NCI-H2227 treated with DMSO at 0.1 percent for 48 hours (cell line): Measurements from ENCODE around the gene NQO2.
A peak's percentile ranks its signal among the peaks of the same experiment; 100 is the strongest.
"Not testable (repeated sequence)": the region's sequence is repeated elsewhere in the genome, so short reads cannot be mapped to it uniquely, and the experiment has no call there.

ENCODE experiments used
- DNase-seq: peaks from one replicate; lab custom pipeline; 2025; lab: John Stamatoyannopoulos, UW

Gene NQO2

GRCh38 chr6:3037638-3038365 is 38.1 kb downstream of the NQO2 start:
- DNase-seq: no peak

- DNase-seq: peak; percentile 74
These were observed 39.7 kb downstream of the NQO2 start for GRCh38 chr6:3039384-3039783.

- no peak for DNase-seq
These were observed 41.5 kb downstream of the NQO2 start for GRCh38 chr6:3041147-3041546.

GRCh38 chr6:3041606-3042005 is 41.9 kb downstream of the NQO2 start:
- no peak for DNase-seq

GRCh38 chr6:3045369-3045768 is 45.7 kb downstream of the NQO2 start:
- no peak for DNase-seq

GRCh38 chr6:3045777-3046176 is 46.1 kb downstream of the NQO2 start:
- DNase-seq: no peak

- no peak for DNase-seq
These were observed 46.6 kb downstream of the NQO2 start for GRCh38 chr6:3046295-3046694.

DNA sequence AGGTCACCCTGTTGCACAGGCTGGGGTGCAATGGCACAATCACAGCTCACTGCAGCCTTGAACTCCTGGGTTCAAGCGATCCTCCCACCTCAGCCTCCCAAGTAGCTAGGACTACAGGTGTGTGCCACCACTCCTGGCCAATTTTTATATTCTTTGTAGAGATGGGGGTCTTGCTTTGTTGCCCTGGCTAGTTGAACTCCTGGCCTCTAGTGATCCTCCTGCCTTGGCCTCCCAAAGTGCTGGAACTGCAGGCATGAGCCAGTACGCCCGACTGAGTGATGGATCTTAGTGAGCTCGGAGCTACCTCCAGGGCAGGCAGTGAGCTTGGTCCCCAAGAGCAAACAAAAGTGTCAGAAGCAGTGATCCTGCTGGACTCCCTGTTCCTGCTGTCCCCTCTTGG is 48.3 kb downstream of the NQO2 start:
- not testable (repeated sequence) for DNase-seq

- no peak for DNase-seq
These were observed 53.0 kb downstream of the NQO2 start for GRCh38 chr6:3052481-3053230.

GRCh38 chr6:3053231-3053508 is 53.5 kb downstream of the NQO2 start:
- DNase-seq: no peak

DNA sequence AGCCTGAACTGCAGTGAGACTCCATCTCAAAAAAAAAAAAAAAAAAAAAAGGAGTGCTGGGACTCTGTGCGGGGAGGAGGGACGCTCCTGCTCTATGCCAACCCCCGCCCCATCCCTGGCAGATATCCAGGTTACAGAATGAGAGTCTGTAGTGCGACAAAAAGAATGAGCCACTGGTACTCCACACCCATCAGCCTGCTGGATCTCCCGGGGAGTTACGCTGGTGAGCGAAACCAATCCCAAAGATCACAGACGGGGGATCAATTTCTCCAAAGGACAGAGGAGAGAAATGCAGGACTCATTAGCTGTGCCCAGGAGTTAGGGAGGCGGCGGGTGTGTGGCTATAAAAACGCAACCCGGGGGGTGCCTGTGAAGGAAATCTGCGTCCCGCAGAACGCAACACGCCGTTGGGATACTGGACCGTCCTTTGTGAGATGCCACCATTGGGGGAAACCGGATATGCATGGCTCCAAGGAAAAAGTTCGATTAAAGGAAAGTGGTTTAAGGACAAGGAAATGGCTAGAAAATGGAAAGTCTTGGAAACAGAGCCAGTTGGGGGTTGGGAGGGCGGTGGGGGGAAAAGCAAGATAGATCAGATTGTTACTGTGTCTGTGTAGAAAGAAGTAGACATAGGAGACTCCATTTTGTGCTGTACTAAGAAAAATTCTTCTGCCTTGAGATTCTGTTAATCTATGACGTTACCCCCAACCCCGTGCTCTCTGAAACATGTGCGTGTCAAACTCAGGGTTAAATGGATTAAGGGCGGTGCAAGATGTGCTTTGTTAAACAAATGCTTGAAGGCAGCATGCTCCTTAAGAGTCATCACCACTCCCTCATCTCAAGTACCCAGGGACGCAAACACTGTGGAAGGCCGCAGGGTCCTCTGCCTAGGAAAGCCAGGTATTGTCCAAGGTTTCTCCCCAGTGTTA is 54.8 kb downstream of the NQO2 start:
- peak; percentile 60 for DNase-seq

DNA sequence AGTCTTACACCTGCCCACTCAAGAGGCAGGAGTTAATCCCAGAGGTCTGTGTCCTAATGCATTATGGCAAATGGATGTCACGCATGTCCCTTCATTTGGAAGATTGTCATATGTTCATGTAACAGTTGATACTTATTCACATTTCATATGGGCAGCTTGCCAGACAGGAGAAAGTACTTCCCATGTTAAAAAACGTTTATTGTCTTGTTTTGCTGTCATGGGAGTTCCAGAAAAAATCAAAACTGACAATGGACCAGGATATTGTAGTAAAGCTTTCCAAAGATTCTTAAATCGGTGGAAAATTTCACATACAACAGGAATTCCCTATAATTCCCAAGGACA is 55.4 kb downstream of the NQO2 start:
- DNase-seq: not testable (repeated sequence)

DNA sequence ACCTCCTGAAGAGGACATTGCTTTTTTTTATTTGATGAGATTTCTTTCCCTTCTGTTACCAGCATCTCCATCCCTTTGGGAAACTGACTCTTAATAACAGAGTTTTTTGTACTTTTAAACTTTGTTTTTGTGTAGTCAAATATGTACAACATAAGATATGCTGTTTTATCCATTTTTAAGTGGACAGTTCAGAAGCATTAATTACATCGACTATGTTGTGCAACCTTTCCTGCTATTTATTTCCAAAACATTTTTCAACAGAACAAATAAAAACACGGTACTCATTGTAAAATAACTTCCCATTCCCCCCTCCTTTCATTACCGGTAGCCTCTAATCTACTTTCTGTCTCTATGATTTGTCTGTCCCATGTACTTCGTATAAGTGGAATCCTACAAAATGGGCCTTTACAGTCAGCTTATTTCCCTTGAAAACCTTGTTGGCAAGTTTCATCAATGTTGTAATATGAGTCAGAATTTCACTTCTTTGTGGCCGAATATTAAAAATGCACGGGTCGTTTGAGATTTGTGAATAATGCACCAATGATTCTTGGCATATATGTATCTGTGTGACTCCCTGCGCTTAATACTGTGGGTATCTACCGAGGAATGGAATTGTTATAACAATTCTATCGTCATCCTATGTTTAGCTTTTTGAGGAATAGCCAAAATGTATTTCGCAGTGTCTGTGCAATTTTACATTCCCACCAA is 57.5 kb downstream of the NQO2 start:
- DNase-seq: no peak

- no peak for DNase-seq
These were observed 59.3 kb downstream of the NQO2 start for GRCh38 chr6:3058957-3059356.

GRCh38 chr6:3060092-3060491 is 60.4 kb downstream of the NQO2 start:
- DNase-seq: not testable (repeated sequence)

DNA sequence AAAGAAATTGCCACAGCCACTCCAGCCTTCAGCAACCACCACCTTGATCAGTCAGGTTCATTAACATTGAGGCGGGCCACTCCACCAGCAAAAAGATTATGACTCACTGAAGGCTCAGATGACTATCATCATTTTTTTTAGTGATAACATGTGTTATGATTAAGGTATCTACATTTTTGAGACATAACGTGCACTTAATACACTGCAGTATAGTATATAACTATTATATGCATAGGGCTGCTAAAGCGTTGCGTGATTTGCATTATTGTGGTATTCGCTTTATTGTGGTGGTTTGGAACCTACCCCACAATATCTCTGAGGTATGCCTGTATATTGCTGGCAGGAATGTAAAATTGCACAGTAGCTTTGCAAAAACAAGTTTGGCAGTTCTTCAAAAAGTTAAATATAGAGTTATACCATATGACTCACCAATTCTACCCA is 61.8 kb downstream of the NQO2 start:
- no peak for DNase-seq

DNA sequence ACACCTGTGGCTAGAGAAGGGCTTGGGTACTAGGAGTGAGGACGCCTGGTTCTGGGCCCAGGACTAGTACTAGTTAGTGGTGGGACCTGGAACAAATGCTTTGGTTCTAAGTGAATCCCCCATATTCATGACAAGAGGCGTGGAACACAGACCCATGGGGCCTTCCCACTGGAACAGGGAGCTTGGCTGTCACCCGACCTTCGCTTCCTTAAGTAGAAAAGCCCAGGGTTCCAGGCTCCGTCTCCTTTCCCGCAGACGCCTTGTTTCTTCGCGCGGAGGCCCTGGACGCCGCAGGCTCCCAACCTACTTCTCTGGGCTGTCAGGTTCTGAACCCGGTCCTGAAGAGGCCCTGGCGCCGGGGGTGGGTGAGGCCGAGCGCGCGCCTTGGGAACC is 63.6 kb downstream of the NQO2 start:
- not testable (repeated sequence) for DNase-seq

- peak; percentile 95 for DNase-seq
These were observed 64.3 kb downstream of the NQO2 start for GRCh38 chr6:3063733-3064700.

DNA sequence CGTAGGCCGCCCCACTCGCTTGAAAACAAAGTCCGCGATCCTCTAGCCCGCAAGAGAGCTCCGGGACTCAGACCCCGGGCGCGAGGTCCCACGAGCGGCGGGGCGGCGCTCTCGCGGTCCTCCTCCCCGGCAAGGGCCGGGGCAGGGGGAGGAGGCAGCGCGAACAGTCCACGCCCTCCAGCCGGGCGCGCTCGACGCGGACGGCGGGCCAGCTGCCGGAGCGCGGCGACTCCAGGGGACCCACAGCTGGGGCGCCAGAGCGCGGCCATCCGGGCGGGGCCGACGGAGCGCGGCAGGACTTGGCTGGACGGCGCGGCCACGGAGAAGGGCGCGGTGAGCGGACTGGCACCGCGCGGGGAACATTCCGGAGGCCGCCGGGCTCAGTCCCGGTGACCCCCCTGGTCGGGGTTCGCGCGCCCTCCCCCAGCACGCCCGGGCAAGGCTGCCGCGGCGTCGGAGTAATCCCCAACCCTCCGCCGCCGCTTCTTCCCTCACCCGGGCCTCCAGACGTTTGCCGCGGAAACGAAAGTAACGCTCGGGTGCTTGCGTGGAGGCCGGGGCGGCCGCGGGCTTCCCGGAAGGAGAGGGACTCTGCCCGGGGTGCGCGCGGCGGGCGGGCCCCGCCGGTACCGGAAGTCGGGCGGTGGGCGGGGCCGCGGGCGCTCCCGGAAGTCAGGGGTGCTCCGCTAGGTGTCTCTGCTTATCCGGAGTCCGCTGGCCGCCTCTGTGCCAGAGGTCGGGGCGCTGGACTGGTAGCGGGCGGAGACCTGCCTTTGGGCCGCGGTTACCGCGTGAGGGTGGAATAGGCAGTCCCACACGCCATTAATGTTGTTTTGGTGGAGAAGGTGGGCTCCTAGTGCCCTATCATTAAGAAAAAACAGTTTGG is 68.9 kb downstream of the NQO2 start, which contains the start of gene RIPK1:
Gene RIPK1 (plus strand): TSS at position 166 of the 886 bp plus-strand sequence. CDS start 8,330 bp downstream, outside the sequence.
- DNase-seq: peak; percentile 89
